GM23338 (cell line): ENCODE measurements around the gene MIB2. TPM values are rescaled to one million over a fixed set of nuclear protein-coding genes. Genes with fewer than 3 reads are reported as not detected.

ENCODE experiments used
- ATAC-seq: fragments of 200-7000 bp; cut with Tn5 transposase; 3 replicates; pipeline ENCODE4 v1.9.1; 2020
- DNase-seq: peaks from one replicate; pipeline ENCODE4 v3.0.0-alpha.2; 2015; ENCODE audit warnings: low spot score
- H2AFZ ChIP-seq: fragments of 200-600 bp; sonication (generic); 2 replicates; pipeline ENCODE4 v1.8.0; 2016; ENCODE audit warnings: antibody characterized with exemption, mild to moderate bottlenecking, moderate library complexity
- H3F3A ChIP-seq: fragments of 200-600 bp; sonication (generic); replicated peaks from 2 replicates; pipeline ENCODE4 v1.8.0; 2017; ENCODE audit warnings: antibody characterized with exemption, mixed run types, low read depth
- H3K27ac ChIP-seq: fragments of 200-600 bp; sonication (generic); 2 replicates; pipeline ENCODE4 v1.6.1; 2016; ENCODE audit warnings: low read depth
- H3K27me3 ChIP-seq: fragments of 200-600 bp; sonication (generic); 2 replicates; pipeline ENCODE4 v1.8.0; 2016; ENCODE audit warnings: mild to moderate bottlenecking, mixed run types, moderate library complexity; ENCODE audit not compliant: insufficient read depth
- H3K36me3 ChIP-seq: fragments of 200-600 bp; sonication (generic); 2 replicates; pipeline ENCODE4 v1.8.0; 2016; ENCODE audit warnings: mild to moderate bottlenecking; ENCODE audit not compliant: insufficient read depth
- H3K4me1 ChIP-seq: fragments of 200-600 bp; sonication (generic); 2 replicates; pipeline ENCODE4 v1.8.0; 2016; ENCODE audit warnings: mild to moderate bottlenecking, moderate library complexity; ENCODE audit not compliant: insufficient read depth
- H3K4me2 ChIP-seq: fragments of 200-600 bp; sonication (generic); 2 replicates; pipeline ENCODE4 v1.7.1; 2017; ENCODE audit warnings: mixed run types
- H3K4me3 ChIP-seq: fragments of 200-600 bp; sonication (generic); 2 replicates; pipeline ENCODE4 v1.6.1; 2016; ENCODE audit warnings: mixed run types
- H3K79me2 ChIP-seq: fragments of 200-600 bp; sonication (generic); replicated peaks from 2 replicates; pipeline ENCODE4 v1.8.0; 2017; ENCODE audit warnings: mild to moderate bottlenecking; ENCODE audit not compliant: insufficient read depth
- H3K9me2 ChIP-seq: fragments of 200-600 bp; sonication (generic); 2 replicates; pipeline ENCODE4 v1.8.0; 2017; ENCODE audit not compliant: insufficient read depth
- H4K20me1 ChIP-seq: fragments of 200-600 bp; sonication (generic); replicated peaks from 2 replicates; pipeline ENCODE4 v1.8.0; 2017; ENCODE audit warnings: mild to moderate bottlenecking; ENCODE audit not compliant: insufficient read depth
- H3K27ac Mint-ChIP-seq: 2 replicates; pipeline ENCODE4 v1.8.0; 2020; ENCODE audit warnings: inconsistent platforms, mild to moderate bottlenecking, moderate library complexity, mixed read lengths
- H3K27me3 Mint-ChIP-seq: 3 replicates; pipeline ENCODE4 v1.8.0; 2022; ENCODE audit warnings: low read depth, mild to moderate bottlenecking, moderate library complexity, mixed read lengths, inconsistent platforms; ENCODE audit not compliant: insufficient read depth, poor library complexity
- H3K36me3 Mint-ChIP-seq: 3 replicates; pipeline ENCODE4 v1.8.0; 2021; ENCODE audit warnings: low read depth, mild to moderate bottlenecking, inconsistent platforms, moderate library complexity, mixed read lengths
- H3K4me1 Mint-ChIP-seq: 3 replicates; pipeline ENCODE4 v1.8.0; 2020; ENCODE audit warnings: mild to moderate bottlenecking, inconsistent platforms, mixed read lengths
- H3K4me3 Mint-ChIP-seq: 3 replicates; pipeline ENCODE4 v1.8.0; 2021; ENCODE audit warnings: moderate library complexity, mild to moderate bottlenecking, inconsistent platforms, mixed read lengths
- H3K9me3 Mint-ChIP-seq: 3 replicates; pipeline ENCODE4 v1.8.0; 2020; ENCODE audit warnings: moderate library complexity, mild to moderate bottlenecking, inconsistent platforms, mixed read lengths
- CREB1 ChIP-seq: fragments of 250-450 bp; sonication (Bioruptor Pico); IDR thresholded peaks from 2 replicates; pipeline ENCODE4 v1.5.0; 2020; ENCODE audit warnings: low read depth, mild to moderate bottlenecking, moderate library complexity
- EZH2phosphoT487 ChIP-seq: fragments of 200-600 bp; sonication (generic); IDR thresholded peaks from one replicate; pipeline ENCODE4 v1.8.1; 2018; ENCODE audit warnings: antibody characterized with exemption; ENCODE audit not compliant: unreplicated experiment
- JUNB ChIP-seq: IDR thresholded peaks from one replicate; pipeline ENCODE4 v1.6.1; 2016; ENCODE audit warnings: antibody characterized with exemption; ENCODE audit not compliant: unreplicated experiment
- NANOG ChIP-seq: IDR thresholded peaks from 2 replicates; pipeline ENCODE4 v1.6.1; 2016; ENCODE audit warnings: antibody characterized with exemption, borderline replicate concordance
- POLR2AphosphoS5 ChIP-seq: IDR thresholded peaks from 2 replicates; pipeline ENCODE4 v1.6.1; 2016; ENCODE audit warnings: antibody characterized with exemption, low read depth
- STAT1 ChIP-seq: IDR thresholded peaks from one replicate; pipeline ENCODE4 v1.6.1; 2016; ENCODE audit warnings: antibody characterized with exemption; ENCODE audit not compliant: unreplicated experiment
- ZNF114 ChIP-seq: fragments of 250-450 bp; sonication (Bioruptor Pico); IDR thresholded peaks from 2 replicates; pipeline ENCODE4 v1.5.0; 2020; ENCODE audit warnings: mild to moderate bottlenecking, moderate library complexity
- ZNF331 ChIP-seq: fragments of 250-450 bp; sonication (Bioruptor Pico); IDR thresholded peaks from 2 replicates; pipeline ENCODE4 v1.5.0; 2020; ENCODE audit warnings: low read depth, mild to moderate bottlenecking, moderate library complexity
- polyA plus RNA-seq: library from polyadenylated mRNA; unstranded; fragments of >200 nt; fragmentation: Nextera tagmentation; extraction: Ambion mirVana; gene quantifications from 2 replicates; pipeline ENCODE4 v1.2.1, GENCODE V29; 2016
- total RNA-seq: library from RNA; depleted of rRNA; stranded (reverse); fragments of >200 nt; shearing (Covaris generic); gene quantifications from 2 replicates; pipeline ENCODE4 v1.2.3, GENCODE V29; 2014
- TF ChIP-seq, protein P1 (sequence below): IDR thresholded peaks from one replicate; pipeline ENCODE4 v1.6.1; 2018; ENCODE audit warnings: antibody characterized with exemption; ENCODE audit not compliant: unreplicated experiment
- TF ChIP-seq, protein P2 (sequence below): fragments of 250-450 bp; sonication (Bioruptor Pico); IDR thresholded peaks from 2 replicates; pipeline ENCODE4 v1.5.0; 2020; ENCODE audit warnings: mild to moderate bottlenecking, moderate library complexity
- TF ChIP-seq, protein P3 (sequence below): IDR thresholded peaks from 2 replicates; pipeline ENCODE4 v1.6.1; 2016; ENCODE audit warnings: antibody characterized with exemption

The MIB2 gene
- total and polyA plus RNA-seq, 2 experiments from 2014 or later: 82.6 to 104 TPM

DNA sequence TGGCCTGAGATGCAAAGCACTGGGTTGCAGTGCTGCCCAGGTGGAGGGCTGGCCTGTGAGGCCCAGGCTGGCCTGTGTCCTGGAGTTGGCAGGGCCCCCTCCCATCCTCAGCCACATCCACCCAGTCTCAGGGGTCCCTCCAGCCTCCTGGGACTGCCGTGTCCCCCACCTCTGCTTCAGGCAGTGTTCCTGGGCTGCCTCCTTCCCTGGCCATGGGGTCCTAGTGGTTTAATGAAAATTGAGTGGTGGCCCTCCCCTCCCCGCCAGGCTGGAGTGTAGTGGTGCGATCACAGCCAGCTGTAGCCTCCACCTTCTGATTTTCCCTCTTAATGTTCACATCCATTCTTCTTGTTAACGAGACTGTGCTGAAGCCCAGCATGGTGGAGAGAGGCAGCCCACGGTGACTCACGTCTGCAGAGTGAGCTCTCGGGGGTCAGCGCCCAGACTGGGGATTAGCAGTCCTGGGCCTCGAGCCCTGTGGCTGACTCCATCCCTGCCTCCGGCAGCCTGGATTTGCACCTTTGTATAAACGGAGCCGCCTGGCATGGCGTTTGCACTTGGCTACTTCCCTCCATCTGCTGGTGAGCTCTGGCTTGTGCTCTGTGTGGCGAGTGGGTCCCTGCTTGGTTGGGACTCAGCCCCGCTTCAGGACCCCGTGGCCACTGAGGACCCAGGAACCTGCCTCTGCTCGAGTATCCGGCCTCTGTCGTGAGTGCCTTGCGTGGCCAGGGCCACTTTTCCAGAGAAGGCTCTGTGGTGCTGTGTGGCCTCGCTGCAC lies 6.9 kb downstream of the MIB2 start:
- no peaks in the 10 kb centered on the region; the same call in 2 of the 3 replicates for H3K4me1 Mint-ChIP-seq
- Histone ChIP-seq H3K36me3 (no peaks in the 10 kb centered on the region), H3K79me2 (no peaks in the 10 kb centered on the region; the same call in 1 of the 2 replicates), H3K4me2 (no peak overlapping the region), H3K4me3 (no peak overlapping the region), H3K27me3 (no peaks in the 10 kb centered on the region), H4K20me1 (peaks cover 5% of the 10 kb centered on the region), H2AFZ (no peak overlapping the region), H3F3A (peaks cover 3% of the 10 kb centered on the region; the same call in 1 of the 2 replicates), H3K9me2 (no peaks in the 10 kb centered on the region), H3K27ac (no peak overlapping the region), H3K4me1 (no peaks in the 10 kb centered on the region)
- H3K27ac Mint-ChIP-seq: no peak overlapping the region
- no peak overlapping the region for H3K4me3 Mint-ChIP-seq
- no peaks in the 10 kb centered on the region; the same call in 2 of the 3 replicates for H3K36me3 Mint-ChIP-seq
- no peak for TF ChIP-seq ZNF331 (CRISPR knock-in tag)
- TF ChIP-seq NANOG: no peak
- TF ChIP-seq CREB1 (CRISPR knock-in tag): no peak
- TF ChIP-seq ZNF114 (CRISPR knock-in tag): no peak
- no peak for TF ChIP-seq POLR2AphosphoS5
- no peak for TF ChIP-seq EZH2phosphoT487
- TF ChIP-seq, protein P1, sequence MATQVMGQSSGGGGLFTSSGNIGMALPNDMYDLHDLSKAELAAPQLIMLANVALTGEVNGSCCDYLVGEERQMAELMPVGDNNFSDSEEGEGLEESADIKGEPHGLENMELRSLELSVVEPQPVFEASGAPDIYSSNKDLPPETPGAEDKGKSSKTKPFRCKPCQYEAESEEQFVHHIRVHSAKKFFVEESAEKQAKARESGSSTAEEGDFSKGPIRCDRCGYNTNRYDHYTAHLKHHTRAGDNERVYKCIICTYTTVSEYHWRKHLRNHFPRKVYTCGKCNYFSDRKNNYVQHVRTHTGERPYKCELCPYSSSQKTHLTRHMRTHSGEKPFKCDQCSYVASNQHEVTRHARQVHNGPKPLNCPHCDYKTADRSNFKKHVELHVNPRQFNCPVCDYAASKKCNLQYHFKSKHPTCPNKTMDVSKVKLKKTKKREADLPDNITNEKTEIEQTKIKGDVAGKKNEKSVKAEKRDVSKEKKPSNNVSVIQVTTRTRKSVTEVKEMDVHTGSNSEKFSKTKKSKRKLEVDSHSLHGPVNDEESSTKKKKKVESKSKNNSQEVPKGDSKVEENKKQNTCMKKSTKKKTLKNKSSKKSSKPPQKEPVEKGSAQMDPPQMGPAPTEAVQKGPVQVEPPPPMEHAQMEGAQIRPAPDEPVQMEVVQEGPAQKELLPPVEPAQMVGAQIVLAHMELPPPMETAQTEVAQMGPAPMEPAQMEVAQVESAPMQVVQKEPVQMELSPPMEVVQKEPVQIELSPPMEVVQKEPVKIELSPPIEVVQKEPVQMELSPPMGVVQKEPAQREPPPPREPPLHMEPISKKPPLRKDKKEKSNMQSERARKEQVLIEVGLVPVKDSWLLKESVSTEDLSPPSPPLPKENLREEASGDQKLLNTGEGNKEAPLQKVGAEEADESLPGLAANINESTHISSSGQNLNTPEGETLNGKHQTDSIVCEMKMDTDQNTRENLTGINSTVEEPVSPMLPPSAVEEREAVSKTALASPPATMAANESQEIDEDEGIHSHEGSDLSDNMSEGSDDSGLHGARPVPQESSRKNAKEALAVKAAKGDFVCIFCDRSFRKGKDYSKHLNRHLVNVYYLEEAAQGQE: no peak
- no peak for TF ChIP-seq STAT1
- TF ChIP-seq, protein P2, sequence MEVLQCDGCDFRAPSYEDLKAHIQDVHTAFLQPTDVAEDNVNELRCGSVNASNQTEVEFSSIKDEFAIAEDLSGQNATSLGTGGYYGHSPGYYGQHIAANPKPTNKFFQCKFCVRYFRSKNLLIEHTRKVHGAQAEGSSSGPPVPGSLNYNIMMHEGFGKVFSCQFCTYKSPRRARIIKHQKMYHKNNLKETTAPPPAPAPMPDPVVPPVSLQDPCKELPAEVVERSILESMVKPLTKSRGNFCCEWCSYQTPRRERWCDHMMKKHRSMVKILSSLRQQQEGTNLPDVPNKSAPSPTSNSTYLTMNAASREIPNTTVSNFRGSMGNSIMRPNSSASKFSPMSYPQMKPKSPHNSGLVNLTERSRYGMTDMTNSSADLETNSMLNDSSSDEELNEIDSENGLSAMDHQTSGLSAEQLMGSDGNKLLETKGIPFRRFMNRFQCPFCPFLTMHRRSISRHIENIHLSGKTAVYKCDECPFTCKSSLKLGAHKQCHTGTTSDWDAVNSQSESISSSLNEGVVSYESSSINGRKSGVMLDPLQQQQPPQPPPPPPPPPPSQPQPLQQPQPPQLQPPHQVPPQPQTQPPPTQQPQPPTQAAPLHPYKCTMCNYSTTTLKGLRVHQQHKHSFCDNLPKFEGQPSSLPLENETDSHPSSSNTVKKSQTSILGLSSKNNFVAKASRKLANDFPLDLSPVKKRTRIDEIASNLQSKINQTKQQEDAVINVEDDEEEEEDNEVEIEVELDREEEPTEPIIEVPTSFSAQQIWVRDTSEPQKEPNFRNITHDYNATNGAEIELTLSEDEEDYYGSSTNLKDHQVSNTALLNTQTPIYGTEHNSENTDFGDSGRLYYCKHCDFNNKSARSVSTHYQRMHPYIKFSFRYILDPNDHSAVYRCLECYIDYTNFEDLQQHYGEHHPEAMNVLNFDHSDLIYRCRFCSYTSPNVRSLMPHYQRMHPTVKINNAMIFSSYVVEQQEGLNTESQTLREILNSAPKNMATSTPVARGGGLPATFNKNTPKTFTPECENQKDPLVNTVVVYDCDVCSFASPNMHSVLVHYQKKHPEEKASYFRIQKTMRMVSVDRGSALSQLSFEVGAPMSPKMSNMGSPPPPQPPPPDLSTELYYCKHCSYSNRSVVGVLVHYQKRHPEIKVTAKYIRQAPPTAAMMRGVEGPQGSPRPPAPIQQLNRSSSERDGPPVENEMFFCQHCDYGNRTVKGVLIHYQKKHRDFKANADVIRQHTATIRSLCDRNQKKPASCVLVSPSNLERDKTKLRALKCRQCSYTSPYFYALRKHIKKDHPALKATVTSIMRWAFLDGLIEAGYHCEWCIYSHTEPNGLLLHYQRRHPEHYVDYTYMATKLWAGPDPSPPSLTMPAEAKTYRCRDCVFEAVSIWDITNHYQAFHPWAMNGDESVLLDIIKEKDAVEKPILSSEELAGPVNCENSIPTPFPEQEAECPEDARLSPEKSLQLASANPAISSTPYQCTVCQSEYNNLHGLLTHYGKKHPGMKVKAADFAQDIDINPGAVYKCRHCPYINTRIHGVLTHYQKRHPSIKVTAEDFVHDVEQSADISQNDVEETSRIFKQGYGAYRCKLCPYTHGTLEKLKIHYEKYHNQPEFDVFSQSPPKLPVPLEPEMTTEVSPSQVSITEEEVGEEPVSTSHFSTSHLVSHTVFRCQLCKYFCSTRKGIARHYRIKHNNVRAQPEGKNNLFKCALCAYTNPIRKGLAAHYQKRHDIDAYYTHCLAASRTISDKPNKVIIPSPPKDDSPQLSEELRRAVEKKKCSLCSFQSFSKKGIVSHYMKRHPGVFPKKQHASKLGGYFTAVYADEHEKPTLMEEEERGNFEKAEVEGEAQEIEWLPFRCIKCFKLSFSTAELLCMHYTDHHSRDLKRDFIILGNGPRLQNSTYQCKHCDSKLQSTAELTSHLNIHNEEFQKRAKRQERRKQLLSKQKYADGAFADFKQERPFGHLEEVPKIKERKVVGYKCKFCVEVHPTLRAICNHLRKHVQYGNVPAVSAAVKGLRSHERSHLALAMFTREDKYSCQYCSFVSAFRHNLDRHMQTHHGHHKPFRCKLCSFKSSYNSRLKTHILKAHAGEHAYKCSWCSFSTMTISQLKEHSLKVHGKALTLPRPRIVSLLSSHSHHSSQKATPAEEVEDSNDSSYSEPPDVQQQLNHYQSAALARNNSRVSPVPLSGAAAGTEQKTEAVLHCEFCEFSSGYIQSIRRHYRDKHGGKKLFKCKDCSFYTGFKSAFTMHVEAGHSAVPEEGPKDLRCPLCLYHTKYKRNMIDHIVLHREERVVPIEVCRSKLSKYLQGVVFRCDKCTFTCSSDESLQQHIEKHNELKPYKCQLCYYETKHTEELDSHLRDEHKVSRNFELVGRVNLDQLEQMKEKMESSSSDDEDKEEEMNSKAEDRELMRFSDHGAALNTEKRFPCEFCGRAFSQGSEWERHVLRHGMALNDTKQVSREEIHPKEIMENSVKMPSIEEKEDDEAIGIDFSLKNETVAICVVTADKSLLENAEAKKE (CRISPR knock-in tag): no peak
- TF ChIP-seq, protein P3, sequence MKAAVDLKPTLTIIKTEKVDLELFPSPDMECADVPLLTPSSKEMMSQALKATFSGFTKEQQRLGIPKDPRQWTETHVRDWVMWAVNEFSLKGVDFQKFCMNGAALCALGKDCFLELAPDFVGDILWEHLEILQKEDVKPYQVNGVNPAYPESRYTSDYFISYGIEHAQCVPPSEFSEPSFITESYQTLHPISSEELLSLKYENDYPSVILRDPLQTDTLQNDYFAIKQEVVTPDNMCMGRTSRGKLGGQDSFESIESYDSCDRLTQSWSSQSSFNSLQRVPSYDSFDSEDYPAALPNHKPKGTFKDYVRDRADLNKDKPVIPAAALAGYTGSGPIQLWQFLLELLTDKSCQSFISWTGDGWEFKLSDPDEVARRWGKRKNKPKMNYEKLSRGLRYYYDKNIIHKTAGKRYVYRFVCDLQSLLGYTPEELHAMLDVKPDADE: no peak
- no peak for TF ChIP-seq JUNB
- no peak for DNase-seq
- H3K27me3 Mint-ChIP-seq: peaks cover 12% of the 10 kb centered on the region
- ATAC-seq: no peak
- no peaks in the 10 kb centered on the region; the same call in 2 of the 3 replicates for H3K9me3 Mint-ChIP-seq
